Smooth muscle cell (in vitro differentiated cells): ENCODE measurements around the gene TACC2. TPM values are rescaled to one million over a fixed set of nuclear protein-coding genes. Genes with fewer than 3 reads are reported as not detected.

Experiments used
- DNase-seq: peaks from one replicate; lab custom pipeline; 2025; ENCODE audit not compliant: unreplicated experiment; lab: John Stamatoyannopoulos, UW
- H2AFZ ChIP-seq: fragments of 200-600 bp; sonication (generic); 2 replicates; pipeline ENCODE4 v1.6.0; 2016; ENCODE audit warnings: antibody characterized with exemption, low read depth, mild to moderate bottlenecking
- H3F3A ChIP-seq: fragments of 200-600 bp; sonication (generic); 2 replicates; pipeline ENCODE4 v1.6.0; 2017; ENCODE audit warnings: antibody characterized with exemption, low read depth
- H3K27ac ChIP-seq: fragments of 200-600 bp; sonication (generic); 2 replicates; pipeline ENCODE4 v1.5.1; 2016; ENCODE audit warnings: low read depth, mild to moderate bottlenecking
- H3K27me3 ChIP-seq: fragments of 200-600 bp; sonication (generic); 2 replicates; pipeline ENCODE4 v1.6.1; 2016; ENCODE audit warnings: low read depth, mild to moderate bottlenecking
- H3K36me3 ChIP-seq: fragments of 200-600 bp; sonication (generic); 2 replicates; pipeline ENCODE4 v1.5.1; 2016; ENCODE audit warnings: low read depth
- H3K4me1 ChIP-seq: fragments of 200-600 bp; sonication (generic); 2 replicates; pipeline ENCODE4 v1.5.1; 2016; ENCODE audit warnings: low read depth
- H3K4me2 ChIP-seq: fragments of 200-600 bp; sonication (generic); 2 replicates; pipeline ENCODE4 v1.6.0; 2016; ENCODE audit warnings: mild to moderate bottlenecking
- H3K4me3 ChIP-seq: fragments of 200-600 bp; sonication (generic); 2 replicates; pipeline ENCODE4 v1.5.1; 2016; ENCODE audit warnings: mild to moderate bottlenecking
- H3K79me2 ChIP-seq: fragments of 200-600 bp; sonication (generic); 2 replicates; pipeline ENCODE4 v1.6.0; 2016; ENCODE audit warnings: low read depth, mild to moderate bottlenecking
- H3K9ac ChIP-seq: fragments of 200-600 bp; sonication (generic); 2 replicates; pipeline ENCODE4 v1.6.0; 2016; ENCODE audit warnings: low read depth
- H3K9me3 ChIP-seq: fragments of 200-600 bp; sonication (generic); replicated peaks from 2 replicates; pipeline ENCODE4 v1.5.1; 2016; ENCODE audit warnings: low read depth
- H4K20me1 ChIP-seq: fragments of 200-600 bp; sonication (generic); 2 replicates; pipeline ENCODE4 v1.6.0; 2016; ENCODE audit warnings: low read depth
- CTCF ChIP-seq: fragments of 200-600 bp; sonication (generic); IDR thresholded peaks from 2 replicates; pipeline ENCODE4 v1.5.1; 2017; ENCODE audit warnings: borderline replicate concordance, mild to moderate bottlenecking, antibody characterized with exemption; ENCODE audit not compliant: insufficient read depth, poor library complexity, severe bottlenecking
- WGBS: methylation state at CpG from one replicate; pipeline ENCODE4 v1.1.7; 2016; ENCODE audit warnings: low lambda C conversion rate; 5-methylcytosine and 5-hydroxymethylcytosine counted together
- polyA plus RNA-seq: library from polyadenylated mRNA; unstranded; fragments of >200 nt; fragmentation: Nextera tagmentation; extraction: Ambion mirVana; gene quantifications from 2 replicates; pipeline ENCODE4 v1.2.1, GENCODE V29; 2016
- total RNA-seq: library from RNA; depleted of rRNA; stranded (reverse); fragments of >200 nt; gene quantifications from 2 replicates; pipeline ENCODE4 v1.2.3, GENCODE V29; 2014

TACC2 gene
- total and polyA plus RNA-seq, 2 experiments from 2014 or later, result 2.8 to 7.6 TPM

GRCh38 chr10:122197611-122198222 lies 208.8 kb downstream of the TACC2 start:
- no peaks in the 10 kb centered on the region for H3K36me3 ChIP-seq
- H4K20me1 ChIP-seq, result no peaks in the 10 kb centered on the region
- H3K9ac ChIP-seq, result no peak overlapping the region
- H3K9me3 ChIP-seq, result no peaks in the 10 kb centered on the region
- WGBS, result 95% methylated on average over 13 of the region's 13 CpGs
- no peak for TF ChIP-seq CTCF
- no peak overlapping the region for H3K4me2 ChIP-seq
- no peaks in the 10 kb centered on the region for H3K79me2 ChIP-seq
- no peak overlapping the region for H3K4me3 ChIP-seq
- no peak overlapping the region for H2AFZ ChIP-seq
- H3F3A ChIP-seq, result no peaks in the 10 kb centered on the region
- DNase-seq, result no peak
- H3K27ac ChIP-seq, result no peak overlapping the region
- H3K27me3 ChIP-seq, result no peaks in the 10 kb centered on the region
- H3K4me1 ChIP-seq, result peaks cover 11% of the 10 kb centered on the region

DNA sequence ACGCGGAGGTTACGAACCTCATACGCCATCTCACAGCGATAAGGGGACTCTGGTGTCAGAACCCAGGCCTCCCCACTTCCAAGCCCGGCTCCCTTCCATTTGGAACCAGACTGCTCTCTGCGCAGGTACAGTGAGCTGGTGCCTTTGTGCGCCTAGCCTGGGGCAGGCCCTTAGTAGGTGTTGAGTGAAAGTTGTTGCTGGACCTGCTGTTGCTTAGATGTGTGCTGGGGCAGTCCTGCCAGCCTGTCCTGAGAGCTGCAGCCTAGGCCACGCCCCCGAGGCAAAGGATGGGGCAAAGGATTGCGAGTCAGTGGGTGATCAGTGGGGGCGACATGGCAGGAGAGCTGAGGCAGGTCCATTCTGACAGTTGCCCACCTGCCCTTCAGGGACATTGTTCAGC lies 209.7 kb downstream of the TACC2 start:
- Histone ChIP-seq H3K4me3 (no peak overlapping the region), H3K9me3 (no peaks in the 10 kb centered on the region), H3K9ac (no peak overlapping the region), H3F3A (no peaks in the 10 kb centered on the region), H3K27me3 (no peaks in the 10 kb centered on the region), H3K27ac (no peak overlapping the region), H2AFZ (no peak overlapping the region), H3K36me3 (no peaks in the 10 kb centered on the region), H3K4me1 (peaks cover 7% of the 10 kb centered on the region), H3K4me2 (no peak overlapping the region), H3K79me2 (no peaks in the 10 kb centered on the region), H4K20me1 (no peaks in the 10 kb centered on the region)
- TF ChIP-seq CTCF, result no peak
- WGBS, result 92% methylated on average over 12 of the region's 12 CpGs
- DNase-seq, result no peak

GRCh38 chr10:122199070-122199469 lies 210.1 kb downstream of the TACC2 start:
- no peak overlapping the region for H2AFZ ChIP-seq
- no peak overlapping the region for H3K9ac ChIP-seq
- WGBS, result 95% methylated on average over 9 of the region's 9 CpGs
- no peak overlapping the region for H3K4me3 ChIP-seq
- H3K27me3 ChIP-seq, result no peaks in the 10 kb centered on the region
- H3K9me3 ChIP-seq, result no peaks in the 10 kb centered on the region
- H3F3A ChIP-seq, result no peaks in the 10 kb centered on the region
- TF ChIP-seq CTCF, result no peak
- H3K36me3 ChIP-seq, result no peaks in the 10 kb centered on the region
- no peak overlapping the region for H3K27ac ChIP-seq
- H3K79me2 ChIP-seq, result no peaks in the 10 kb centered on the region
- H3K4me2 ChIP-seq, result no peak overlapping the region
- no peaks in the 10 kb centered on the region for H4K20me1 ChIP-seq
- no peak for DNase-seq
- peaks cover 7% of the 10 kb centered on the region for H3K4me1 ChIP-seq

GRCh38 chr10:122199689-122200088 lies 210.7 kb downstream of the TACC2 start:
- H3K4me1 ChIP-seq, result peaks cover 7% of the 10 kb centered on the region
- no peaks in the 10 kb centered on the region for H3F3A ChIP-seq
- no peak overlapping the region for H2AFZ ChIP-seq
- H3K27ac ChIP-seq, result no peak overlapping the region
- no peak overlapping the region for H3K4me3 ChIP-seq
- WGBS, result 96% methylated on average over 6 of the region's 6 CpGs
- H3K9ac ChIP-seq, result no peak overlapping the region
- no peak for TF ChIP-seq CTCF
- H4K20me1 ChIP-seq, result no peaks in the 10 kb centered on the region
- no peak for DNase-seq
- no peaks in the 10 kb centered on the region for H3K36me3 ChIP-seq
- no peaks in the 10 kb centered on the region for H3K27me3 ChIP-seq
- no peaks in the 10 kb centered on the region for H3K9me3 ChIP-seq
- H3K79me2 ChIP-seq, result no peaks in the 10 kb centered on the region
- H3K4me2 ChIP-seq, result no peak overlapping the region
